Lower leg skin (tissue), 4 donors: ENCODE measurements around the gene FLOT1. TPM values are rescaled to one million over a fixed set of nuclear protein-coding genes. Genes with fewer than 3 reads are reported as not detected.
"Not testable (repeated sequence)": the region's sequence is repeated elsewhere in the genome, so short reads cannot be mapped to it uniquely, and the experiment has no call there.

Source experiments
- DNase-seq, 2 donors: peaks; one replicate each; pipeline ENCODE4 v3.0.0-alpha.2; 2019; ENCODE audit warnings: low spot score in 2 of 2
- H3K4me3 ChIP-seq: fragments of 200-600 bp; sonication (generic); 2 replicates; pipeline ENCODE4 v1.5.1; 2017; ENCODE audit warnings: mild to moderate bottlenecking, low read depth; ENCODE audit not compliant: poor library complexity, severe bottlenecking
- CTCF ChIP-seq, 3 donors: fragments of 450-650 bp; IDR thresholded peaks; one replicate each; pipeline ENCODE4 v1.5.1; 2016; ENCODE audit warnings: antibody characterized with exemption in 3 of 3, mild to moderate bottlenecking in 3 of 3, moderate library complexity in 2 of 3
- POLR2A ChIP-seq, 2 donors: fragments of 450-650 bp; IDR thresholded peaks; one replicate each; pipeline ENCODE4 v1.6.1; 2016 to 2017; ENCODE audit warnings: antibody characterized with exemption in 2 of 2, mild to moderate bottlenecking in 1 of 2, moderate library complexity in 1 of 2
- WGBS, 2 donors: methylation state at CpG; one replicate each; pipeline ENCODE4 v1.1.5; 2018; 5-methylcytosine and 5-hydroxymethylcytosine counted together
- intact Hi-C: fragments of 100-400 bp; cut with DNase I; formaldehyde crosslinking; loops from one replicate; pipeline ENCODE4 v1.15.0; 2023; ENCODE audit warnings: low total_unique reads
- total RNA-seq, 4 donors: library from RNA; depleted of rRNA; stranded (reverse); fragments of >200 nt; gene quantifications; one replicate each; pipeline ENCODE4 v1.1.0, GENCODE V29; 2016

The FLOT1 gene
- total RNA-seq, 4 donors from 2014 or later = 40.2 to 64.1 (median 42.5) TPM

- no peak overlapping the region for H3K4me3 ChIP-seq
- intact Hi-C loops = no loop called here
- TF ChIP-seq CTCF (IDR thresholded peaks at IDR 0.05) (no peak), POLR2A (IDR thresholded peaks at IDR 0.05) (no peak)
- 85 to 91% methylated on average over 11 of the region's 11 CpGs for WGBS, 2 donors
- DNase-seq = no peak
These were observed 15.7 kb downstream of the FLOT1 start for GRCh38 chr6:30726506-30727413.

- 47 to 64% methylated on average over 3 of the region's 3 CpGs for WGBS, 2 donors
- no peak overlapping the region for H3K4me3 ChIP-seq
- TF ChIP-seq POLR2A (IDR thresholded peaks at IDR 0.05) (no peak), CTCF (IDR thresholded peaks at IDR 0.05) (no peak)
- intact Hi-C loops = no loop called here
- no peak for DNase-seq
These were observed 16.6 kb downstream of the FLOT1 start for GRCh38 chr6:30725713-30726505.

GRCh38 chr6:30724906-30725667 lies 17.4 kb downstream of the FLOT1 start:
- intact Hi-C loops = no loop called here
- 37 to 38% methylated on average over 6 of the region's 6 CpGs for WGBS, 2 donors
- TF ChIP-seq CTCF (IDR thresholded peaks at IDR 0.05) (no peak), POLR2A (IDR thresholded peaks at IDR 0.05) (no peak)
- DNase-seq = no peak
- no peak overlapping the region for H3K4me3 ChIP-seq

GRCh38 chr6:30723843-30724741 lies 18.4 kb downstream of the FLOT1 start:
- H3K4me3 ChIP-seq, DNase-seq: not testable (repeated sequence)
- WGBS, 2 donors = 38 to 42% methylated on average over 28 to 29 of the region's 29 CpGs
- intact Hi-C loops = loop anchor here (1.0 kb wide), 1 partner anchor 46 kb away; no protein-coding TSS in a partner anchor

- not testable (repeated sequence) for H3K4me3 ChIP-seq, DNase-seq
- WGBS, 2 donors = 50 to 51% methylated on average over 16 of the region's 16 CpGs
- intact Hi-C loops = loop anchor here (1.0 kb wide), 1 partner anchor 45 kb away; no protein-coding TSS in a partner anchor
These were observed 19.2 kb downstream of the FLOT1 start for GRCh38 chr6:30723159-30723842.
